Measurements from ENCODE around the gene PPM1L.

Gene PPM1L

DNA sequence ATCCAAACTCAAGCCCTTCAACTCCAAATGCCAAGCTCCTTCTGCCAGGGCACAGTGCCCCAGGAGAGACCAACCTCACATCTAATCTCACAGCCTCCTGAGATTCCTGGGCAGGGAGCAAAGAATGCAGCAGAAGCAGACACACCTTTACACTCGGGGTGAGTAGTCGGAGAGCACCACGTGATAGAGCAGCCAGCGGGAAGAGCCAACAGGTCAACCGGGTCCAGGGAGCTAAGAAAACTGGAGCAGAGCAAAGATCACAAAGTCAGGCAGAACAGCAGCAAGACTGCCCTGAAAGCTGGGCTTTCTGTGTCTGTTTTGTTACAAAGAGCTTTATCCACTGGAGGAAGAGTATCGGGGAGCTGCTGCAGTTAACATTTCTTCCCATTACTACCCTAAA, 345.0 kb downstream of the PPM1L start:
- H3K9ac ChIP-seq (ENCODE audit: low read depth, low read length) = no peak overlapping the region
- DNase-seq (no peak), ATAC-seq (ENCODE audit: insufficient read depth, low read depth) (no peak)
- TF ChIP-seq, protein P1, sequence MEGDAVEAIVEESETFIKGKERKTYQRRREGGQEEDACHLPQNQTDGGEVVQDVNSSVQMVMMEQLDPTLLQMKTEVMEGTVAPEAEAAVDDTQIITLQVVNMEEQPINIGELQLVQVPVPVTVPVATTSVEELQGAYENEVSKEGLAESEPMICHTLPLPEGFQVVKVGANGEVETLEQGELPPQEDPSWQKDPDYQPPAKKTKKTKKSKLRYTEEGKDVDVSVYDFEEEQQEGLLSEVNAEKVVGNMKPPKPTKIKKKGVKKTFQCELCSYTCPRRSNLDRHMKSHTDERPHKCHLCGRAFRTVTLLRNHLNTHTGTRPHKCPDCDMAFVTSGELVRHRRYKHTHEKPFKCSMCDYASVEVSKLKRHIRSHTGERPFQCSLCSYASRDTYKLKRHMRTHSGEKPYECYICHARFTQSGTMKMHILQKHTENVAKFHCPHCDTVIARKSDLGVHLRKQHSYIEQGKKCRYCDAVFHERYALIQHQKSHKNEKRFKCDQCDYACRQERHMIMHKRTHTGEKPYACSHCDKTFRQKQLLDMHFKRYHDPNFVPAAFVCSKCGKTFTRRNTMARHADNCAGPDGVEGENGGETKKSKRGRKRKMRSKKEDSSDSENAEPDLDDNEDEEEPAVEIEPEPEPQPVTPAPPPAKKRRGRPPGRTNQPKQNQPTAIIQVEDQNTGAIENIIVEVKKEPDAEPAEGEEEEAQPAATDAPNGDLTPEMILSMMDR (IDR thresholded peaks at IDR 0.05; ENCODE audit: borderline replicate concordance, extremely low read depth, low read length, poor library complexity, severe bottlenecking) = no peak
- TF ChIP-seq EZH2 (IDR thresholded peaks at IDR 0.05; ENCODE audit: borderline replicate concordance, low read depth, low read length, severe bottlenecking) = no peak
- no peaks in the 10 kb centered on the region for H3K27me3 ChIP-seq (ENCODE audit: insufficient read depth, low read length, poor library complexity)
- H4K20me1 ChIP-seq (ENCODE audit: insufficient read depth, low read length) = no peaks in the 10 kb centered on the region
- H3K79me2 ChIP-seq (ENCODE audit: insufficient read depth, low read length) = no peaks in the 10 kb centered on the region
- no peak overlapping the region for H3K4me3 ChIP-seq (ENCODE audit: low read depth in 1 of 2, low read length in 2 of 2)
- H2AFZ ChIP-seq (ENCODE audit: low read depth, low read length) = no peak overlapping the region
- no peaks in the 10 kb centered on the region for H3K9me3 ChIP-seq (ENCODE audit: insufficient read depth, low read length, severe bottlenecking)
- no peak overlapping the region for H3K27ac ChIP-seq (ENCODE audit: low read length)
- no peaks in the 10 kb centered on the region for H3K36me3 ChIP-seq (ENCODE audit: insufficient read depth, low read length)
- no peak overlapping the region for H3K4me2 ChIP-seq (ENCODE audit: insufficient read depth, low read length)
- no peaks in the 10 kb centered on the region for H3K4me1 ChIP-seq (ENCODE audit: insufficient read depth, low read length)

DNA sequence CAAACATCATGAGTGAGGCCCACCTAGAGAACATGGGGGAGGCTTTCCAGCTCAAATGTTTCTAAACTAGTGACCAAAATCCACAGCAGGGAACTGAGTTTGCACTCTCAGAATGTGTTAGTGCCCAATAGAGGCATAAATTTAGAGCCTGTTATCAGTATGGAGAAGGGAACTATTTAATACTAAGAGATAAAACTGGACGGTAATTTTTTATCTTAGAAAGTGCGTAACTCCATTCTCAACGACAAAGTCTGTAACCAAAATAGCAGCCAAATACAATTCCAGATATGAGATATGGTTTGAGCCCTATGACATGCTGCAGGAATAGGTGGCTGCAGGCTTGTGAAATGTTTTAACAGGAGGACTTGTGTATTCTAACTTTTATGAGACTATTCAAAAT, 345.6 kb downstream of the PPM1L start:
- no peak overlapping the region for H3K4me2 ChIP-seq (ENCODE audit: insufficient read depth, low read length)
- H3K9ac ChIP-seq (ENCODE audit: low read depth, low read length) = no peak overlapping the region
- H3K27ac ChIP-seq (ENCODE audit: low read length) = no peak overlapping the region
- DNase-seq = no peak
- H3K9me3 ChIP-seq (ENCODE audit: insufficient read depth, low read length, severe bottlenecking) = no peaks in the 10 kb centered on the region
- no peak for TF ChIP-seq EZH2 (IDR thresholded peaks at IDR 0.05; ENCODE audit: borderline replicate concordance, low read depth, low read length, severe bottlenecking)
- no peaks in the 10 kb centered on the region for H3K36me3 ChIP-seq (ENCODE audit: insufficient read depth, low read length)
- no peak overlapping the region for H2AFZ ChIP-seq (ENCODE audit: low read depth, low read length)
- ATAC-seq (ENCODE audit: insufficient read depth, low read depth) = no peak
- no peaks in the 10 kb centered on the region for H3K27me3 ChIP-seq (ENCODE audit: insufficient read depth, low read length, poor library complexity)
- no peaks in the 10 kb centered on the region for H4K20me1 ChIP-seq (ENCODE audit: insufficient read depth, low read length)
- H3K4me1 ChIP-seq (ENCODE audit: insufficient read depth, low read length) = no peaks in the 10 kb centered on the region
- no peaks in the 10 kb centered on the region for H3K79me2 ChIP-seq (ENCODE audit: insufficient read depth, low read length)
- H3K4me3 ChIP-seq (ENCODE audit: low read depth in 1 of 2, low read length in 2 of 2) = no peak overlapping the region

DNA sequence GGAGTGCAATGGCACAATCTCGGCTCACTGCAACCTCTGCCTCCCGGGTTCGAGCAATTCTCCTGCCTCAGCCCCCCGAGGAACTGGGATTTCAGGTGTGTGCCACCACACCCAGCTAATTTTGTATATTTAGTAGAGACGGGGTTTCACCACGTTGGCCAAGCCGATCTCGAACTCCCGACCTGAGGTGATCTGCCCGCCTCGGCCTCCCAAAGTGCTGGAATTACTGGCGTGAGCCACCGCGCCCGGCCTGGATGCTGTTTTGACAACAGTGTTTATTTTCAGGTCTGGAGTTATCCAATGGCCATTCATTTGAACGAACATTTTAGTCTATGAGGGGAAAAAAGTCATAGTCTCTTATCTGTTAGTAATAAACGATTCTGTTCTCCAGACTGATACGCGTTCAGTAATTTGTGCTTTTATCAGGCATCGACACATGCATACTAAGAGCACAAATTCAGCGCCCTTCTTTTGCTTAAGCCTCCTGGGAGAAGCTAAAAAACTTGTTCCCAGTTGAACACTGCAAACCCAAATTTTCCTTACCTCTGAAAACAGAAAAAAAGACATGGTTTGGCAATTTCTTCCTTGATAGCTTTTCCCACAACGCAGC, 347.9 kb downstream of the PPM1L start:
- Histone ChIP-seq H3K79me2 (ENCODE audit: insufficient read depth, low read length) (no peaks in the 10 kb centered on the region), H4K20me1 (ENCODE audit: insufficient read depth, low read length) (no peaks in the 10 kb centered on the region), H3K27ac (ENCODE audit: low read length) (no peak overlapping the region), H3K4me2 (ENCODE audit: insufficient read depth, low read length) (no peak overlapping the region), H3K9me3 (ENCODE audit: insufficient read depth, low read length, severe bottlenecking) (no peaks in the 10 kb centered on the region), H3K4me1 (ENCODE audit: insufficient read depth, low read length) (no peaks in the 10 kb centered on the region), H3K9ac (ENCODE audit: low read depth, low read length) (no peak overlapping the region), H3K36me3 (ENCODE audit: insufficient read depth, low read length) (no peaks in the 10 kb centered on the region), H3K27me3 (ENCODE audit: insufficient read depth, low read length, poor library complexity) (no peaks in the 10 kb centered on the region), H3K4me3 (ENCODE audit: low read depth in 1 of 2, low read length in 2 of 2) (no peak overlapping the region), H2AFZ (ENCODE audit: low read depth, low read length) (no peak overlapping the region)
- TF ChIP-seq, protein P1 (IDR thresholded peaks at IDR 0.05; ENCODE audit: borderline replicate concordance, extremely low read depth, low read length, poor library complexity, severe bottlenecking) = no peak
- no peak for TF ChIP-seq EZH2 (IDR thresholded peaks at IDR 0.05; ENCODE audit: borderline replicate concordance, low read depth, low read length, severe bottlenecking)
- ATAC-seq (ENCODE audit: insufficient read depth, low read depth) (no peak), DNase-seq (no peak)

DNA sequence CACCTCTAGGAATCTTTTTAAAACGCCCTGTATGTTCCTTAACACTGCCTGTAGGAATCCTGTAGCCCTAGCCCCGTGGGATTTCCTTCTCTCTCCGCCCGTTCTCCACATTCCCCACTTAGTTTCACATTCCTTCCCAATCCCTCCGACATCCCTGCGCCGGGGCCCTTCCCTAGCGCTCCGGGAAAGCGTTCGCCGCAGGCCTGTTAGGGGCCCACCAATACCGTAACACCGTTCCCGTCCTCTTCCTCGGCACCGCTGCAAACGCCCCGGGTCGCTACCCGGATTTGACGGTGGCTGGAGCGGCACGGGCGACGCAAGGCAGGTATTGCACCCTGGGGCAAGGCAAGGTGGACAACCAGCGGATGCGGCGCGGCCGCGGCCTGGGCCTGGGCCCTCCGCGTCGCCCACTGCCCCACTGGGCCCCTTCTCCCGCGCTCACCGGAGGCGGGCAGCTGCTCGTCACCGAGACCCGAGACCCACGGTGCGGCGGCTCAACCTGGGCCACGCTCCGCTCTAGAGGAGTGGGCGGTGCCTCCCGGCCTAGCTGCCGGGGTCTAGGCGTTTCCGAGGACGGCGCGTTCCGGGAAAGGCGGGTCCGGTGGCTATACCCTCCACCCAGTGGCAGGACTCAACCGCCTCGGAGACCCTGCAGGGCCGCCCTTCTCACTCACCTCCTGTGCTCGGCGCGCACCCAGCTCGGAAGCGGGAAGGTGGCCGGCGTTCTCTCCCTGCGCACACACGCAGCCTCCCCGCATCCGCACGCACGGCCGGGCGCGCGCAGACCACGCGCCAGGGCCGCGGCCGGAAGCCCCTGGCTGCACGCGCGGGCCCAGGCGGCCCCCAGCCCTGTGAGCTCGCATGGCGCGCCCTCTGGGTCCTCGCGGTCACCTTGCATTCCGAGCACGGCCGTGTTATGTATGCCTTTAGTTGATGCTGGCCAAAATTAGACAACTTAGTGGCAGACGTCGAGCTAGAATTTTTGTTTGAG, 348.8 kb downstream of the PPM1L start, which contains the start of gene B3GALNT1:
Gene B3GALNT1 (minus strand): TSS at position 789 of the 991 bp plus-strand sequence. CDS start 18,595 bp downstream, outside the sequence.
- DNase-seq (no peak), ATAC-seq (ENCODE audit: insufficient read depth, low read depth) (no peak)
- no peaks in the 10 kb centered on the region for H3K9me3 ChIP-seq (ENCODE audit: insufficient read depth, low read length, severe bottlenecking)
- H3K4me3 ChIP-seq (ENCODE audit: low read depth in 1 of 2, low read length in 2 of 2) = no peak within 1 kb of the TSS
- TF ChIP-seq EZH2 (IDR thresholded peaks at IDR 0.05; ENCODE audit: borderline replicate concordance, low read depth, low read length, severe bottlenecking) = no peak
- TF ChIP-seq, protein P1 (IDR thresholded peaks at IDR 0.05; ENCODE audit: borderline replicate concordance, extremely low read depth, low read length, poor library complexity, severe bottlenecking) = no peak
- H3K27ac ChIP-seq (ENCODE audit: low read length) = no peak within 1 kb of the TSS
- no peak within 1 kb of the TSS for H3K4me2 ChIP-seq (ENCODE audit: insufficient read depth, low read length)
- no peaks in the 10 kb centered on the region for H3K79me2 ChIP-seq (ENCODE audit: insufficient read depth, low read length)
- no peaks in the 10 kb centered on the region for H3K36me3 ChIP-seq (ENCODE audit: insufficient read depth, low read length)
- H3K4me1 ChIP-seq (ENCODE audit: insufficient read depth, low read length) = no peaks in the 10 kb centered on the region
- H4K20me1 ChIP-seq (ENCODE audit: insufficient read depth, low read length) = no peaks in the 10 kb centered on the region
- no peaks in the 10 kb centered on the region for H3K27me3 ChIP-seq (ENCODE audit: insufficient read depth, low read length, poor library complexity)
- H3K9ac ChIP-seq (ENCODE audit: low read depth, low read length) = no peak within 1 kb of the TSS
- H2AFZ ChIP-seq (ENCODE audit: low read depth, low read length) = no peak within 1 kb of the TSS
